ENCODE data around the gene DMWD. TPM values are rescaled to one million over a fixed set of nuclear protein-coding genes. Genes with fewer than 3 reads are reported as not detected.

The DMWD gene
- total RNA-seq, 1 donor from 2014 or later, result 44.7 TPM

- Mint-ChIP-seq H3K9me3 (no peaks in the 10 kb centered on the region), H3K27me3 (ENCODE audit: low read depth) (peaks cover 15% of the 10 kb centered on the region), H3K4me3 (ENCODE audit: low read depth) (no peak overlapping the region), H3K36me3 (ENCODE audit: low read depth) (peaks cover 9% of the 10 kb centered on the region), H3K27ac (no peak overlapping the region), H3K4me1 (ENCODE audit: low read depth) (peaks cover 7% of the 10 kb centered on the region)
- intact Hi-C loops (cut with micrococcal nuclease), result no loop called here
- no peak for DNase-seq (ENCODE audit: low spot score)
Observed at GRCh38 chr19:45780448-45781213, 12.0 kb downstream of the DMWD start.

GRCh38 chr19:45780146-45780447 lies 12.5 kb downstream of the DMWD start:
- intact Hi-C loops (cut with micrococcal nuclease), result no loop called here
- H3K4me3 Mint-ChIP-seq (ENCODE audit: low read depth), result no peak overlapping the region
- H3K9me3 Mint-ChIP-seq, result no peaks in the 10 kb centered on the region
- H3K4me1 Mint-ChIP-seq (ENCODE audit: low read depth), result peaks cover 7% of the 10 kb centered on the region
- peaks cover 15% of the 10 kb centered on the region for H3K27me3 Mint-ChIP-seq (ENCODE audit: low read depth)
- no peak overlapping the region for H3K27ac Mint-ChIP-seq
- peaks cover 9% of the 10 kb centered on the region for H3K36me3 Mint-ChIP-seq (ENCODE audit: low read depth)
- DNase-seq (ENCODE audit: low spot score), result no peak

- peak overlapping the region; percentile 77 for H3K4me3 Mint-ChIP-seq (ENCODE audit: low read depth)
- intact Hi-C loops (cut with micrococcal nuclease), result loop anchor here (1.0 kb wide), 2 partner anchors 9 to 13 kb away; partner anchors contain the start of gene DMWD
Observed at GRCh38 chr19:45779231-45780145, 13.2 kb downstream of the DMWD start.

GRCh38 chr19:45778010-45778661 lies 14.5 kb downstream of the DMWD start:
- intact Hi-C loops (cut with micrococcal nuclease), result no loop called here
- Mint-ChIP-seq H3K4me1 (ENCODE audit: low read depth) (peaks cover 7% of the 10 kb centered on the region), H3K27ac (no peak overlapping the region), H3K27me3 (ENCODE audit: low read depth) (peaks cover 15% of the 10 kb centered on the region), H3K36me3 (ENCODE audit: low read depth) (peaks cover 9% of the 10 kb centered on the region), H3K9me3 (no peaks in the 10 kb centered on the region), H3K4me3 (ENCODE audit: low read depth) (no peak overlapping the region)
- no peak for DNase-seq (ENCODE audit: low spot score)

More at GRCh38 chr19:45779231-45780145, 13.2 kb downstream of the DMWD start:
- peaks cover 15% of the 10 kb centered on the region for H3K27me3 Mint-ChIP-seq (ENCODE audit: low read depth)
- peaks cover 9% of the 10 kb centered on the region for H3K36me3 Mint-ChIP-seq (ENCODE audit: low read depth)
- H3K9me3 Mint-ChIP-seq, result no peaks in the 10 kb centered on the region
- DNase-seq (ENCODE audit: low spot score), result peak; percentile 86
- peaks cover 7% of the 10 kb centered on the region for H3K4me1 Mint-ChIP-seq (ENCODE audit: low read depth)
- H3K27ac Mint-ChIP-seq, result no peak overlapping the region

GRCh38 chr19:45777395-45777961 lies 15.2 kb downstream of the DMWD start:
- no peak overlapping the region for H3K4me3 Mint-ChIP-seq (ENCODE audit: low read depth)
- H3K27me3 Mint-ChIP-seq (ENCODE audit: low read depth), result peaks cover 15% of the 10 kb centered on the region
- no peak for DNase-seq (ENCODE audit: low spot score)
- H3K36me3 Mint-ChIP-seq (ENCODE audit: low read depth), result peaks cover 9% of the 10 kb centered on the region
- no peak overlapping the region for H3K27ac Mint-ChIP-seq
- H3K4me1 Mint-ChIP-seq (ENCODE audit: low read depth), result peaks cover 7% of the 10 kb centered on the region
- intact Hi-C loops (cut with micrococcal nuclease), result no loop called here
- H3K9me3 Mint-ChIP-seq, result no peaks in the 10 kb centered on the region

GRCh38 chr19:45774765-45775164 lies 17.9 kb downstream of the DMWD start:
- DNase-seq (ENCODE audit: low spot score), result no peak
- Mint-ChIP-seq H3K4me1 (ENCODE audit: low read depth) (peaks cover 10% of the 10 kb centered on the region), H3K27me3 (ENCODE audit: low read depth) (peaks cover 11% of the 10 kb centered on the region), H3K4me3 (ENCODE audit: low read depth) (no peak overlapping the region), H3K9me3 (no peaks in the 10 kb centered on the region), H3K27ac (no peak overlapping the region), H3K36me3 (ENCODE audit: low read depth) (peaks cover 9% of the 10 kb centered on the region)
- intact Hi-C loops (cut with micrococcal nuclease), result no loop called here

GRCh38 chr19:45773384-45773783 lies 19.3 kb downstream of the DMWD start:
- Mint-ChIP-seq H3K4me1 (ENCODE audit: low read depth) (peaks cover 8% of the 10 kb centered on the region), H3K9me3 (no peaks in the 10 kb centered on the region), H3K27ac (no peak overlapping the region), H3K27me3 (ENCODE audit: low read depth) (peaks cover 8% of the 10 kb centered on the region), H3K36me3 (ENCODE audit: low read depth) (peaks cover 7% of the 10 kb centered on the region), H3K4me3 (ENCODE audit: low read depth) (no peak overlapping the region)
- intact Hi-C loops (cut with micrococcal nuclease), result no loop called here
- DNase-seq (ENCODE audit: low spot score), result no peak

- Mint-ChIP-seq H3K27me3 (ENCODE audit: low read depth) (peaks cover 10% of the 10 kb centered on the region), H3K36me3 (ENCODE audit: low read depth) (peaks cover 7% of the 10 kb centered on the region), H3K4me3 (ENCODE audit: low read depth) (no peak overlapping the region), H3K27ac (no peak overlapping the region), H3K4me1 (ENCODE audit: low read depth) (peaks cover 8% of the 10 kb centered on the region), H3K9me3 (no peaks in the 10 kb centered on the region)
- intact Hi-C loops (cut with micrococcal nuclease), result no loop called here
- no peak for DNase-seq (ENCODE audit: low spot score)
Observed at GRCh38 chr19:45772912-45773311, 19.7 kb downstream of the DMWD start.

- intact Hi-C loops (cut with micrococcal nuclease), result no loop called here
- Mint-ChIP-seq H3K27ac (no peak overlapping the region), H3K36me3 (ENCODE audit: low read depth) (peaks cover 7% of the 10 kb centered on the region), H3K4me3 (ENCODE audit: low read depth) (no peak overlapping the region), H3K4me1 (ENCODE audit: low read depth) (peaks cover 8% of the 10 kb centered on the region), H3K9me3 (no peaks in the 10 kb centered on the region), H3K27me3 (ENCODE audit: low read depth) (peaks cover 11% of the 10 kb centered on the region)
- no peak for DNase-seq (ENCODE audit: low spot score)
Observed at GRCh38 chr19:45772130-45772840, 20.4 kb downstream of the DMWD start.

GRCh38 chr19:45771311-45771933 lies 21.2 kb downstream of the DMWD start:
- intact Hi-C loops (cut with micrococcal nuclease), result no loop called here
- no peak overlapping the region for H3K27ac Mint-ChIP-seq
- no peaks in the 10 kb centered on the region for H3K36me3 Mint-ChIP-seq (ENCODE audit: low read depth)

GRCh38 chr19:45770192-45771101 lies 22.2 kb downstream of the DMWD start:
- Mint-ChIP-seq H3K27me3 (ENCODE audit: low read depth) (peaks cover 12% of the 10 kb centered on the region), H3K27ac (no peak overlapping the region)
- intact Hi-C loops (cut with micrococcal nuclease), result loop anchor here (1.0 kb wide), 3 partner anchors 9 to 93 kb away; partner anchors contain the start of gene SYMPK

More at GRCh38 chr19:45771311-45771933, 21.2 kb downstream of the DMWD start:
- peaks cover 8% of the 10 kb centered on the region for H3K4me1 Mint-ChIP-seq (ENCODE audit: low read depth)
- no peaks in the 10 kb centered on the region for H3K9me3 Mint-ChIP-seq
- DNase-seq (ENCODE audit: low spot score), result no peak
- H3K27me3 Mint-ChIP-seq (ENCODE audit: low read depth), result peaks cover 11% of the 10 kb centered on the region
- no peak overlapping the region for H3K4me3 Mint-ChIP-seq (ENCODE audit: low read depth)

More at GRCh38 chr19:45770192-45771101, 22.2 kb downstream of the DMWD start:
- Mint-ChIP-seq H3K4me3 (ENCODE audit: low read depth) (peak overlapping the region; percentile 86), H3K9me3 (no peaks in the 10 kb centered on the region), H3K4me1 (ENCODE audit: low read depth) (peaks cover 8% of the 10 kb centered on the region), H3K36me3 (ENCODE audit: low read depth) (no peaks in the 10 kb centered on the region)
- DNase-seq (ENCODE audit: low spot score), result peak; percentile 86
